HCT116 (cell line): ENCODE results near the gene CSAD. TPM values are rescaled to one million over a fixed set of nuclear protein-coding genes. Genes with fewer than 3 reads are reported as not detected.

ENCODE experiments used
- ATAC-seq: fragments of 200-7000 bp; cut with Tn5 transposase; 2 replicates; pipeline ENCODE4 v1.9.1; 2020; ENCODE audit warnings: mild to moderate bottlenecking, moderate library complexity
- BruUV-seq: library from RNA; stranded (reverse); fragments of 400-500 nt; replicated peaks from 2 replicates; lab custom pipeline; 2021; lab: Mats Ljungman, UMichigan
- CTCF ChIA-PET: fragments of 300-600 bp; sonication (Branson Sonifier 250); formaldehyde crosslinking; loops from one replicate; lab custom pipeline; 2021; ENCODE audit warnings: antibody characterized with exemption; lab: Charles Lee
- POLR2A ChIA-PET: fragments of 300-600, 350-600 bp; sonication (Branson Sonifier 250); formaldehyde crosslinking; loops from one replicate; lab custom pipeline; 2021; ENCODE audit warnings: antibody characterized with exemption; lab: Charles Lee
- RAD21 ChIA-PET, 2 experiments: fragments of 300-600 bp; sonication (Branson Sonifier 250); formaldehyde crosslinking; loops; one replicate each; lab custom pipeline; 2023; ENCODE audit warnings: low total read pairs in 2 of 2; ENCODE audit not compliant: uncharacterized antibody in 2 of 2, unreplicated experiment in 2 of 2, low non-redundant PET in 1 of 2; lab: Charles Lee
- DNase-seq: peaks from one replicate; pipeline ENCODE4 v3.0.0-alpha.2; 2010; ENCODE audit warnings: low read depth, low spot score
- H2AFZ ChIP-seq: fragments of 200-600 bp; shearing (Covaris generic), sonication (generic); 2 replicates; pipeline ENCODE4 v1.6.1; 2017; ENCODE audit warnings: low read depth, mixed run types, mixed read lengths, antibody characterized with exemption, low read length; ENCODE audit not compliant: poor library complexity, severe bottlenecking
- H3K27ac ChIP-seq: 2 replicates; pipeline ENCODE4 v1.5.1; 2012; ENCODE audit warnings: low read depth, low read length
- H3K27me3 ChIP-seq: fragments of 200-600 bp; sonication (generic); 2 replicates; pipeline ENCODE4 v1.6.1; 2016; ENCODE audit warnings: mixed run types, low read length, mixed read lengths; ENCODE audit not compliant: insufficient read depth
- H3K36me3 ChIP-seq, 2 experiments: fragments of 200-500 bp in 1 of 2; fragments of 200-600 bp in 1 of 2; sonication (Bioruptor generic) in 1 of 2; sonication (generic) in 1 of 2; 2 replicates each; pipeline versions ENCODE4 v1.5.1 to v1.6.1; 2014 to 2016; ENCODE audit warnings: low read length in 2 of 2, inconsistent platforms in 1 of 2, mixed read lengths in 1 of 2, mixed run types in 1 of 2; ENCODE audit not compliant: insufficient read depth in 2 of 2, control insufficient read depth in 1 of 2
- H3K4me1 ChIP-seq, 2 experiments: fragments of 200-600 bp in 1 of 2; sonication (generic) in 1 of 2; 2 replicates each; pipeline versions ENCODE4 v1.5.1 to v1.6.1; 2012 to 2017; ENCODE audit warnings: low read length in 2 of 2, inconsistent platforms in 1 of 2, mild to moderate bottlenecking in 1 of 2, mixed read lengths in 1 of 2, mixed run types in 1 of 2, moderate library complexity in 1 of 2; ENCODE audit not compliant: insufficient read depth in 2 of 2, control insufficient read depth in 1 of 2
- H3K4me2 ChIP-seq: fragments of 200-600 bp; sonication (generic); 2 replicates; pipeline ENCODE4 v1.6.1; 2017; ENCODE audit warnings: mixed run types, low read length, mixed read lengths
- H3K4me3 ChIP-seq, 2 experiments: fragments of 200-600 bp in 1 of 2; sonication (generic) in 1 of 2; replicated peaks in 1 of 2; 2 replicates each; pipeline ENCODE4 v1.5.1; 2011 to 2016; ENCODE audit warnings: low read length in 2 of 2, control low read depth in 1 of 2, low read depth in 1 of 2, mild to moderate bottlenecking in 1 of 2, mixed read lengths in 1 of 2, mixed run types in 1 of 2
- H3K79me2 ChIP-seq: fragments of 200-600 bp; sonication (generic); 2 replicates; pipeline ENCODE4 v1.6.1; 2017; ENCODE audit warnings: mild to moderate bottlenecking, mixed run types, low read length, moderate library complexity, mixed read lengths; ENCODE audit not compliant: insufficient read depth
- H3K9ac ChIP-seq: fragments of 200-600 bp; sonication (generic); 2 replicates; pipeline ENCODE4 v1.6.1; 2016; ENCODE audit warnings: low read length, mixed read lengths
- H3K9me2 ChIP-seq: fragments of 200-600 bp; sonication (generic), shearing (Covaris generic); 2 replicates; pipeline ENCODE4 v1.6.1; 2017; ENCODE audit warnings: mixed run types, mild to moderate bottlenecking, moderate library complexity; ENCODE audit not compliant: insufficient read depth
- H3K9me3 ChIP-seq, 2 experiments: fragments of 200-500 bp in 1 of 2; fragments of 200-600 bp in 1 of 2; sonication (Bioruptor generic) in 1 of 2; sonication (generic) in 1 of 2; 2 replicates each; pipeline ENCODE4 v1.6.1; 2014 to 2017; ENCODE audit warnings: low read length in 2 of 2, mixed read lengths in 2 of 2, inconsistent platforms in 1 of 2, low read depth in 1 of 2, mild to moderate bottlenecking in 1 of 2, mixed run types in 1 of 2, moderate library complexity in 1 of 2; ENCODE audit not compliant: control insufficient read depth in 1 of 2, insufficient read depth in 1 of 2
- H4K20me1 ChIP-seq: fragments of 200-600 bp; sonication (generic), shearing (Covaris generic); 2 replicates; pipeline ENCODE4 v1.6.1; 2017; ENCODE audit warnings: mixed run types, mild to moderate bottlenecking, moderate library complexity; ENCODE audit not compliant: insufficient read depth
- CBX3 ChIP-seq: IDR thresholded peaks from 2 replicates; pipeline ENCODE4 v1.6.1; 2012; ENCODE audit warnings: low read depth
- EGR1 ChIP-seq: IDR thresholded peaks from 2 replicates; pipeline ENCODE4 v1.6.1; 2012; ENCODE audit warnings: low read depth
- ELF1 ChIP-seq: IDR thresholded peaks from 2 replicates; pipeline ENCODE4 v1.6.1; 2012; ENCODE audit warnings: low read depth, borderline replicate concordance
- EZH2 ChIP-seq: fragments of 200-600 bp; sonication (generic); IDR thresholded peaks from 2 replicates; pipeline ENCODE4 v1.6.1; 2017; ENCODE audit warnings: antibody characterized with exemption, mixed run types
- FOSL1 ChIP-seq: IDR thresholded peaks from 2 replicates; pipeline ENCODE4 v1.6.1; 2012; ENCODE audit warnings: low read depth
- POLR2A ChIP-seq: IDR thresholded peaks from 2 replicates; pipeline ENCODE4 v1.7.0; 2011; ENCODE audit warnings: borderline replicate concordance; ENCODE audit not compliant: insufficient read depth, insufficient read length; ENCODE audit errors: extremely low read depth
- TCF7L2 ChIP-seq: IDR thresholded peaks from 2 replicates; pipeline ENCODE4 v1.7.0; 2011; ENCODE audit warnings: borderline replicate concordance, inconsistent platforms; ENCODE audit not compliant: insufficient read depth, insufficient read length; ENCODE audit errors: extremely low read depth
- YY1 ChIP-seq: IDR thresholded peaks from 2 replicates; pipeline ENCODE4 v1.6.1; 2011; ENCODE audit warnings: low read length, low read depth, moderate library complexity, mild to moderate bottlenecking; ENCODE audit not compliant: insufficient replicate concordance; ENCODE audit errors: extremely low read depth
- intact Hi-C: fragments of 100-400 bp; cut with micrococcal nuclease; formaldehyde crosslinking; loops from 2 replicates; pipeline ENCODE4 v1.10.0; 2022
- total RNA-seq: library from RNA; stranded (reverse); gene quantifications from one replicate; pipeline ENCODE4 v1.2.1, GENCODE V29; 2021; ENCODE audit not compliant: unreplicated experiment
- TF ChIP-seq, protein P1 (sequence below), 3 experiments: fragments of 200-600 bp in 1 of 3; sonication (generic) in 1 of 3; IDR thresholded peaks in 2 of 3; conservative IDR thresholded peaks in 1 of 3; 2 replicates each; pipeline ENCODE4 v1.5.1; 2012 to 2017; ENCODE audit warnings: low read depth in 2 of 3, low read length in 2 of 3, antibody characterized with exemption in 1 of 3, borderline replicate concordance in 1 of 3, control low read depth in 1 of 3, mild to moderate bottlenecking in 1 of 3, mixed read lengths in 1 of 3, mixed run types in 1 of 3, moderate library complexity in 1 of 3; ENCODE audit not compliant: insufficient read depth in 1 of 3
- TF ChIP-seq, protein P2 (sequence below): IDR thresholded peaks from 2 replicates; pipeline ENCODE4 v1.6.1; 2012; ENCODE audit warnings: low read depth

Gene CSAD
- total RNA-seq, 1 experiment from 2014 or later = 20.3 TPM

DNA sequence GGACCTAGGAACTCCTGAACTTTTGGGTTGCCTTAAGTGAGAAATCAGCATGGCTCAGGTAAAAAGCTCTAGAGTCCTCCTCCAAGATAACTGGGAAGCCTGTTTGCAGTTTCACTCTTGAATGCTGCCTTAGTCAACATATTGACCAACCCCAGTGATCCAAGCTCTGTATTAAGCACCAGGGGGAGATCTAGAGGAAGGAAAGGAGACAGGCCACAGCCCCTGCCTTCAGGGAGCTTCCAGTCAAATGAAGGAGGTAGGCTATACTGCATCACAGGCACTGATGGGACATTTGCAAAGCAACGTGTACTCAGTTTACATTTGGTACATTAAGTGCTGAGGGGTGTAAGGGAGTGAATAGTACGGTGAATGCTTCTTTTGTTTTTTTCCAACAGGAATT lies 1.2 kb upstream of the CSAD start:
- Histone ChIP-seq H3K9me3 (no peaks in the 10 kb centered on the region), H3K27me3 (no peaks in the 10 kb centered on the region), H3K79me2 (peaks cover 34% of the 10 kb centered on the region), H3K9ac (peak overlapping the region; percentile 95), H3K4me1 (peaks cover 15 to 27% of the 10 kb centered on the region in 2 experiments), H2AFZ (no peak overlapping the region), H4K20me1 (no peaks in the 10 kb centered on the region), H3K36me3 (peaks cover 38 to 45% of the 10 kb centered on the region in 2 experiments; a peak in 3 of 4 replicates), H3K4me2 (peak overlapping the region; percentile 92), H3K4me3 (peak overlapping the region; percentile 78 to 86), H3K27ac (peak overlapping the region; percentile 85), H3K9me2 (no peaks in the 10 kb centered on the region)
- TF ChIP-seq TCF7L2 = no peak
- no peak for TF ChIP-seq EZH2
- no peak for TF ChIP-seq YY1
- no peak for TF ChIP-seq POLR2A
- TF ChIP-seq, protein P1, sequence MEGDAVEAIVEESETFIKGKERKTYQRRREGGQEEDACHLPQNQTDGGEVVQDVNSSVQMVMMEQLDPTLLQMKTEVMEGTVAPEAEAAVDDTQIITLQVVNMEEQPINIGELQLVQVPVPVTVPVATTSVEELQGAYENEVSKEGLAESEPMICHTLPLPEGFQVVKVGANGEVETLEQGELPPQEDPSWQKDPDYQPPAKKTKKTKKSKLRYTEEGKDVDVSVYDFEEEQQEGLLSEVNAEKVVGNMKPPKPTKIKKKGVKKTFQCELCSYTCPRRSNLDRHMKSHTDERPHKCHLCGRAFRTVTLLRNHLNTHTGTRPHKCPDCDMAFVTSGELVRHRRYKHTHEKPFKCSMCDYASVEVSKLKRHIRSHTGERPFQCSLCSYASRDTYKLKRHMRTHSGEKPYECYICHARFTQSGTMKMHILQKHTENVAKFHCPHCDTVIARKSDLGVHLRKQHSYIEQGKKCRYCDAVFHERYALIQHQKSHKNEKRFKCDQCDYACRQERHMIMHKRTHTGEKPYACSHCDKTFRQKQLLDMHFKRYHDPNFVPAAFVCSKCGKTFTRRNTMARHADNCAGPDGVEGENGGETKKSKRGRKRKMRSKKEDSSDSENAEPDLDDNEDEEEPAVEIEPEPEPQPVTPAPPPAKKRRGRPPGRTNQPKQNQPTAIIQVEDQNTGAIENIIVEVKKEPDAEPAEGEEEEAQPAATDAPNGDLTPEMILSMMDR (IDR thresholded peaks at IDR 0.05 in 2 of 3, conservative IDR thresholded peaks at IDR 0.05 in 1 of 3; ENCODE audit: borderline replicate concordance in 1 of 3, insufficient read depth in 1 of 3, low read depth in 2 of 3, low read length in 2 of 3) = no peak
- TF ChIP-seq CBX3 = no peak
- no peak for TF ChIP-seq ELF1
- no peak for TF ChIP-seq EGR1
- TF ChIP-seq, protein P2, sequence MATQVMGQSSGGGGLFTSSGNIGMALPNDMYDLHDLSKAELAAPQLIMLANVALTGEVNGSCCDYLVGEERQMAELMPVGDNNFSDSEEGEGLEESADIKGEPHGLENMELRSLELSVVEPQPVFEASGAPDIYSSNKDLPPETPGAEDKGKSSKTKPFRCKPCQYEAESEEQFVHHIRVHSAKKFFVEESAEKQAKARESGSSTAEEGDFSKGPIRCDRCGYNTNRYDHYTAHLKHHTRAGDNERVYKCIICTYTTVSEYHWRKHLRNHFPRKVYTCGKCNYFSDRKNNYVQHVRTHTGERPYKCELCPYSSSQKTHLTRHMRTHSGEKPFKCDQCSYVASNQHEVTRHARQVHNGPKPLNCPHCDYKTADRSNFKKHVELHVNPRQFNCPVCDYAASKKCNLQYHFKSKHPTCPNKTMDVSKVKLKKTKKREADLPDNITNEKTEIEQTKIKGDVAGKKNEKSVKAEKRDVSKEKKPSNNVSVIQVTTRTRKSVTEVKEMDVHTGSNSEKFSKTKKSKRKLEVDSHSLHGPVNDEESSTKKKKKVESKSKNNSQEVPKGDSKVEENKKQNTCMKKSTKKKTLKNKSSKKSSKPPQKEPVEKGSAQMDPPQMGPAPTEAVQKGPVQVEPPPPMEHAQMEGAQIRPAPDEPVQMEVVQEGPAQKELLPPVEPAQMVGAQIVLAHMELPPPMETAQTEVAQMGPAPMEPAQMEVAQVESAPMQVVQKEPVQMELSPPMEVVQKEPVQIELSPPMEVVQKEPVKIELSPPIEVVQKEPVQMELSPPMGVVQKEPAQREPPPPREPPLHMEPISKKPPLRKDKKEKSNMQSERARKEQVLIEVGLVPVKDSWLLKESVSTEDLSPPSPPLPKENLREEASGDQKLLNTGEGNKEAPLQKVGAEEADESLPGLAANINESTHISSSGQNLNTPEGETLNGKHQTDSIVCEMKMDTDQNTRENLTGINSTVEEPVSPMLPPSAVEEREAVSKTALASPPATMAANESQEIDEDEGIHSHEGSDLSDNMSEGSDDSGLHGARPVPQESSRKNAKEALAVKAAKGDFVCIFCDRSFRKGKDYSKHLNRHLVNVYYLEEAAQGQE = no peak
- no peak for TF ChIP-seq FOSL1
- ChIA-PET POLR2A (interaction anchor here (2.0 kb wide), 1 partner anchor 134 kb away, joined by 8 read pairs; no protein-coding TSS in a partner anchor), RAD21 (no interaction called here), CTCF (no interaction called here)
- intact Hi-C loops = no loop called here
- ATAC-seq = no peak
- DNase-seq = no peak
- BruUV-seq = no TSS peak
